Naive thymus-derived CD4-positive, alpha-beta T cell (primary cell): Measurements from ENCODE around the gene AMDHD2. TPM values are rescaled to one million over a fixed set of nuclear protein-coding genes. Genes with fewer than 3 reads are reported as not detected.

ENCODE experiments used
- ATAC-seq: fragments of 150-1000 bp; cut with Tn5 transposase; 2 replicates; pipeline ENCODE4 v1.10.0; 2021; ENCODE audit warnings: mild to moderate bottlenecking, moderate library complexity
- CTCF ChIA-PET: fragments of 350-600 bp; sonication (Branson Sonifier 250); formaldehyde crosslinking; loops from one replicate; lab custom pipeline; 2021; ENCODE audit warnings: antibody characterized with exemption; lab: Charles Lee
- POLR2A ChIA-PET: fragments of 350-600 bp; sonication (Branson Sonifier 250); formaldehyde crosslinking; loops from one replicate; lab custom pipeline; 2021; ENCODE audit warnings: antibody characterized with exemption, inconsistent platforms; lab: Charles Lee
- DNase-seq, 9 donors: peaks; one replicate each; pipeline versions ENCODE4 v3.0.0 to v3.0.0-alpha.2; 2020 to 2022; ENCODE audit warnings: mixed read lengths in 1 of 9
- H3K27ac ChIP-seq: one replicate; pipeline ENCODE4 v1.7.0; 2013; ENCODE audit warnings: mild to moderate bottlenecking, low read depth, low read length, moderate library complexity
- H3K27me3 ChIP-seq, 2 donors: one replicate each; pipeline ENCODE4 v1.7.0; 2013; ENCODE audit warnings: low read length in 2 of 2, mild to moderate bottlenecking in 2 of 2, moderate library complexity in 2 of 2; ENCODE audit not compliant: control insufficient read depth in 2 of 2, insufficient read depth in 2 of 2
- H3K36me3 ChIP-seq, 3 experiments: 1 replicate in 2 of 3; 2 replicates in 1 of 3; pipeline ENCODE4 v1.7.0; 2013; ENCODE audit warnings: low read length in 3 of 3, mild to moderate bottlenecking in 3 of 3, moderate library complexity in 1 of 3; ENCODE audit not compliant: insufficient read depth in 3 of 3, control insufficient read depth in 2 of 3
- H3K4me1 ChIP-seq, 2 donors: one replicate each; pipeline ENCODE4 v1.7.0; 2013; ENCODE audit warnings: low read length in 2 of 2, mild to moderate bottlenecking in 2 of 2, moderate library complexity in 1 of 2; ENCODE audit not compliant: control insufficient read depth in 2 of 2, insufficient read depth in 2 of 2
- H3K4me3 ChIP-seq: 2 replicates; pipeline ENCODE4 v1.7.0; 2013; ENCODE audit warnings: mild to moderate bottlenecking, low read length
- H3K9me3 ChIP-seq, 3 experiments: 1 replicate in 2 of 3; 2 replicates in 1 of 3; pipeline ENCODE4 v1.7.0; 2013; ENCODE audit warnings: low read length in 3 of 3; ENCODE audit not compliant: control insufficient read depth in 2 of 3
- H3K27ac Mint-ChIP-seq, 9 donors: one replicate each; pipeline ENCODE4 v1.8.0; 2020 to 2022; ENCODE audit warnings: mixed read lengths in 9 of 9, mild to moderate bottlenecking in 8 of 9, moderate library complexity in 5 of 9, inconsistent platforms in 2 of 9
- H3K27me3 Mint-ChIP-seq, 5 donors: one replicate each; pipeline ENCODE4 v1.8.0; 2021 to 2022; ENCODE audit warnings: mixed read lengths in 5 of 5, mild to moderate bottlenecking in 1 of 5
- H3K36me3 Mint-ChIP-seq, 5 donors: one replicate each; pipeline ENCODE4 v1.8.0; 2020 to 2022; ENCODE audit warnings: mixed read lengths in 5 of 5, mild to moderate bottlenecking in 3 of 5, inconsistent platforms in 1 of 5
- H3K4me1 Mint-ChIP-seq, 7 donors: one replicate each; pipeline ENCODE4 v1.8.0; 2020 to 2022; ENCODE audit warnings: mixed read lengths in 7 of 7, mild to moderate bottlenecking in 3 of 7, inconsistent platforms in 1 of 7
- H3K4me3 Mint-ChIP-seq, 10 donors: one replicate each; pipeline ENCODE4 v1.8.0; 2020 to 2022; ENCODE audit warnings: mild to moderate bottlenecking in 10 of 10, mixed read lengths in 10 of 10, moderate library complexity in 6 of 10, inconsistent platforms in 2 of 10
- H3K9me3 Mint-ChIP-seq, 11 donors: one replicate each; pipeline ENCODE4 v1.8.0; 2020 to 2022; ENCODE audit warnings: mixed read lengths in 11 of 11, mild to moderate bottlenecking in 4 of 11, inconsistent platforms in 1 of 11, moderate library complexity in 1 of 11
- intact Hi-C, 2 donors: fragments of 100-400 bp; cut with micrococcal nuclease; formaldehyde crosslinking; loops; one replicate each; pipeline ENCODE4 v1.15.1; 2023
- polyA plus RNA-seq, 2 donors: library from polyadenylated mRNA; unstranded; fragments of 300-500 nt; fragmentation: Illumina TruSeq; gene quantifications; one replicate each; pipeline ENCODE4 v1.2.3, GENCODE V29; 2021
- total RNA-seq, 6 experiments: library from RNA in 5 of 6; stranded (reverse) in 5 of 6; gene quantifications; 1 replicate in 5 of 6; 2 replicates in 1 of 6; pipeline ENCODE4 v1.2.3 and lab custom pipeline; 2021 to 2026

AMDHD2 gene
- total and polyA plus RNA-seq, 7 experiments from 2014 or later, result 15.0 to 258 (median 102) TPM

- Histone ChIP-seq H3K9me3 (no peaks in the 10 kb centered on the region), H3K36me3 (no peaks in the 10 kb centered on the region), H3K27ac (no peak overlapping the region), H3K27me3 (no peaks in the 10 kb centered on the region), H3K4me3 (no peak overlapping the region), H3K4me1 (peaks cover 7 to 10% of the 10 kb centered on the region in 2 donors)
- no peak overlapping the region for H3K4me3 Mint-ChIP-seq
- no peak overlapping the region for H3K27ac Mint-ChIP-seq
- no peak for ATAC-seq
- H3K27me3 Mint-ChIP-seq, result peaks cover 0 to 3% (median 0%) of the 10 kb centered on the region in 5 donors
- intact Hi-C loops, result no loop called here
- CTCF ChIA-PET, result no interaction called here
- no peak for DNase-seq
- peaks cover 7 to 40% (median 11%) of the 10 kb centered on the region in 7 donors for H3K4me1 Mint-ChIP-seq
- POLR2A ChIA-PET, result no interaction called here
- H3K36me3 Mint-ChIP-seq, result no peaks in the 10 kb centered on the region
- H3K9me3 Mint-ChIP-seq, result no peaks in the 10 kb centered on the region
Observed at GRCh38 chr16:2482249-2482648, 37.9 kb upstream of the AMDHD2 start.

- Histone ChIP-seq H3K27ac (no peak overlapping the region), H3K4me3 (no peak overlapping the region), H3K9me3 (no peaks in the 10 kb centered on the region), H3K27me3 (no peaks in the 10 kb centered on the region), H3K4me1 (peaks cover 10 to 15% of the 10 kb centered on the region in 2 donors), H3K36me3 (no peaks in the 10 kb centered on the region)
- POLR2A ChIA-PET, result no interaction called here
- peaks cover 11 to 38% (median 14%) of the 10 kb centered on the region in 7 donors for H3K4me1 Mint-ChIP-seq
- H3K36me3 Mint-ChIP-seq, result no peaks in the 10 kb centered on the region
- no peaks in the 10 kb centered on the region for H3K9me3 Mint-ChIP-seq
- intact Hi-C loops, result no loop called here
- ATAC-seq (no peak), DNase-seq (peak in 1 of 9 donors; percentile 2)
- peak overlapping the region in 2 of 9 donors; percentile 29 to 80 for H3K27ac Mint-ChIP-seq
- CTCF ChIA-PET, result interaction anchor here (0.7 kb wide), 1 partner anchor 139 kb away, joined by 4 read pairs; no protein-coding TSS in a partner anchor
- no peaks in the 10 kb centered on the region for H3K27me3 Mint-ChIP-seq
- H3K4me3 Mint-ChIP-seq, result no peak overlapping the region
Observed at GRCh38 chr16:2482708-2483534, 37.2 kb upstream of the AMDHD2 start.

- Mint-ChIP-seq H3K9me3 (no peaks in the 10 kb centered on the region), H3K36me3 (no peaks in the 10 kb centered on the region), H3K4me1 (peaks cover 11 to 32% (median 13%) of the 10 kb centered on the region in 7 donors), H3K4me3 (no peak overlapping the region), H3K27ac (peak overlapping the region in 2 of 9 donors; percentile 62 to 70), H3K27me3 (no peaks in the 10 kb centered on the region)
- no peak overlapping the region for H3K4me3 ChIP-seq
- ATAC-seq, result no peak
- no peaks in the 10 kb centered on the region for H3K36me3 ChIP-seq
- intact Hi-C loops, result no loop called here
- ChIA-PET CTCF (no interaction called here), POLR2A (no interaction called here)
- no peak overlapping the region for H3K27ac ChIP-seq
- peaks cover 10 to 15% of the 10 kb centered on the region in 2 donors for H3K4me1 ChIP-seq
- H3K9me3 ChIP-seq, result no peaks in the 10 kb centered on the region
- DNase-seq, result no peak
- no peaks in the 10 kb centered on the region for H3K27me3 ChIP-seq
Observed at GRCh38 chr16:2483939-2484897, 36.0 kb upstream of the AMDHD2 start.

- H3K4me1 Mint-ChIP-seq, result peaks cover 11 to 28% (median 13%) of the 10 kb centered on the region in 7 donors
- Histone ChIP-seq H3K4me3 (no peak overlapping the region), H3K4me1 (peaks cover 10 to 15% of the 10 kb centered on the region in 2 donors), H3K9me3 (no peaks in the 10 kb centered on the region), H3K36me3 (no peaks in the 10 kb centered on the region), H3K27ac (no peak overlapping the region), H3K27me3 (no peaks in the 10 kb centered on the region)
- ATAC-seq, result no peak
- no peaks in the 10 kb centered on the region for H3K9me3 Mint-ChIP-seq
- no peak overlapping the region for H3K4me3 Mint-ChIP-seq
- intact Hi-C loops, result no loop called here
- ChIA-PET POLR2A (no interaction called here), CTCF (interaction anchor here (0.8 kb wide), 1 partner anchor 1154 kb away, joined by 3 read pairs; no protein-coding TSS in a partner anchor)
- no peaks in the 10 kb centered on the region for H3K36me3 Mint-ChIP-seq
- H3K27me3 Mint-ChIP-seq, result no peaks in the 10 kb centered on the region
- H3K27ac Mint-ChIP-seq, result peak overlapping the region in 2 of 9 donors; percentile 41 to 62
- no peak for DNase-seq
Observed at GRCh38 chr16:2484898-2485508, 35.2 kb upstream of the AMDHD2 start.

GRCh38 chr16:2485811-2486507 is 34.2 kb upstream of the AMDHD2 start:
- CTCF ChIA-PET, result interaction anchor here (0.6 to 1.5 kb wide), 4 partner anchors 10 to 1153 kb away, joined by 3 to 6 read pairs (median 4); partner anchors contain the start of genes CCNF and TBC1D24
- H3K9me3 Mint-ChIP-seq, result no peaks in the 10 kb centered on the region
- no peak overlapping the region for H3K4me3 Mint-ChIP-seq
- H3K4me1 Mint-ChIP-seq, result peaks cover 11 to 23% (median 13%) of the 10 kb centered on the region in 7 donors
- intact Hi-C loops, result no loop called here
- Histone ChIP-seq H3K27ac (peak overlapping the region; percentile 24), H3K4me1 (peaks cover 10 to 15% of the 10 kb centered on the region in 2 donors), H3K27me3 (no peaks in the 10 kb centered on the region), H3K36me3 (no peaks in the 10 kb centered on the region), H3K9me3 (no peaks in the 10 kb centered on the region), H3K4me3 (no peak overlapping the region)
- H3K27ac Mint-ChIP-seq, result peak overlapping the region in 1 of 9 donors; percentile 12
- ATAC-seq (no peak), DNase-seq (no peak)
- POLR2A ChIA-PET, result interaction anchor here (0.8 to 1.6 kb wide), 5 partner anchors 28 to 234 kb away, joined by 3 read pairs; partner anchors contain the start of genes ATP6V0C and CCNF
- H3K27me3 Mint-ChIP-seq, result no peaks in the 10 kb centered on the region
- no peaks in the 10 kb centered on the region for H3K36me3 Mint-ChIP-seq
